ENCODE data around the gene GPATCH1. TPM values are rescaled to one million over a fixed set of nuclear protein-coding genes. Genes with fewer than 3 reads are reported as not detected.
"Not testable (repeated sequence)": the region's sequence is repeated elsewhere in the genome, so short reads cannot be mapped to it uniquely, and the experiment has no call there.

The GPATCH1 gene, protein sequence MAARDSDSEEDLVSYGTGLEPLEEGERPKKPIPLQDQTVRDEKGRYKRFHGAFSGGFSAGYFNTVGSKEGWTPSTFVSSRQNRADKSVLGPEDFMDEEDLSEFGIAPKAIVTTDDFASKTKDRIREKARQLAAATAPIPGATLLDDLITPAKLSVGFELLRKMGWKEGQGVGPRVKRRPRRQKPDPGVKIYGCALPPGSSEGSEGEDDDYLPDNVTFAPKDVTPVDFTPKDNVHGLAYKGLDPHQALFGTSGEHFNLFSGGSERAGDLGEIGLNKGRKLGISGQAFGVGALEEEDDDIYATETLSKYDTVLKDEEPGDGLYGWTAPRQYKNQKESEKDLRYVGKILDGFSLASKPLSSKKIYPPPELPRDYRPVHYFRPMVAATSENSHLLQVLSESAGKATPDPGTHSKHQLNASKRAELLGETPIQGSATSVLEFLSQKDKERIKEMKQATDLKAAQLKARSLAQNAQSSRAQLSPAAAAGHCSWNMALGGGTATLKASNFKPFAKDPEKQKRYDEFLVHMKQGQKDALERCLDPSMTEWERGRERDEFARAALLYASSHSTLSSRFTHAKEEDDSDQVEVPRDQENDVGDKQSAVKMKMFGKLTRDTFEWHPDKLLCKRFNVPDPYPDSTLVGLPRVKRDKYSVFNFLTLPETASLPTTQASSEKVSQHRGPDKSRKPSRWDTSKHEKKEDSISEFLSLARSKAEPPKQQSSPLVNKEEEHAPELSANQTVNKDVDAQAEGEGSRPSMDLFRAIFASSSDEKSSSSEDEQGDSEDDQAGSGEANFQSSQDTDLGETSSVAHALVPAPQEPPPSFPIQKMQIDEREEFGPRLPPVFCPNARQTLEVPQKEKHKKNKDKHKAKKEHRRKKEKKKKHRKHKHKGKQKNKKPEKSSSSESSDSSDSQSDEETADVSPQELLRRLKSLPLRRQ
- 13.5 and 14.0 TPM in 2 replicates for total RNA-seq

DNA sequence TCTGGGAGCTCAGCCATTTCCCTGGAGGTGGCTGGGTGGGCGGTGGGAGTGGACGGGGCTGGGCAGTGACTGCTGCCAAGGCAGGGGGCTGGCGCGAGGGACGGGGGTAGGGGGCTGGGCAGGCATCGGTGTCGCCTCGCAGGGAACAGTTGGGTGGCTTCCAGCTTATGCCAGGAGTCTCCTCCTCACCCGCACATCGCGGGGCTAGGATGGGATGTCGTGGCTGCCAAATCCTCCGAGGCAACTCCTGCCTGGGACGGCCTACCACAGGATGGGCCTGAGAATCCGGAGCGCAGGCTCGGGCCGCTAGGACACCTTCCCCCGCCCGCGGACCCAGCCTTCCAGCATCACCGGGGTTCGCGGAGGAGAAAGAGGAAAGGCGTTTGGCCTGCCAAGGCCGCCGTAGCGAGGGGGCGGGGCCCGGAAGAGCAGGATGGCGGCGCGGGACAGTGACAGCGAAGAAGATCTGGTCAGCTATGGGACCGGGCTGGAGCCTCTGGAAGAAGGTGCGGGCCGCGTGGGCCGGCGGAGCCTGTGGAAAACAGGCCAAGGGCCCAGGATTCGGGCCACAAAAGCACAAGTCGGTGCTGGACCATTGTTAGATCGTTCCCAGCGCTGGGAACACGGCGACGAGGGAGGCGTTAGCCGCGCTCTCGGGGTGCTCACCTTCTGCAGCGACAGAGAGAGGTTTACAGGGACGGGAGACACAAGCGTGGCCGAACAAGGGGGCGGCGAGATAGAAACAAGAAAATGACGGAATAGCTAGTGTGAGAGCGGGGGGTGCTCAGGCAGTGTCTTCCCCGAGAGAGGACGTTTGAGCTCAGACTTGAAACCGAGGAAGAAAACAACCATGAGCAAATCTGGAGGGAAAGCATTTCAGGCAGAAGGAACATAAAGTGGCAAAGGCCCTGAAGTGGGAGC lies at the start of gene GPATCH1:
Gene GPATCH1, plus strand, starts transcription at position 421 of the 921 bp plus-strand sequence. Its CDS starts 13 bp downstream, at position 434.
- intact Hi-C loops (cut with micrococcal nuclease): loop anchor here (1.0 to 5.0 kb wide), 8 partner anchors 17 to 500 kb away; partner anchors contain the start of genes ANKRD27, CEBPG, FAAP24 and NUDT19

DNA sequence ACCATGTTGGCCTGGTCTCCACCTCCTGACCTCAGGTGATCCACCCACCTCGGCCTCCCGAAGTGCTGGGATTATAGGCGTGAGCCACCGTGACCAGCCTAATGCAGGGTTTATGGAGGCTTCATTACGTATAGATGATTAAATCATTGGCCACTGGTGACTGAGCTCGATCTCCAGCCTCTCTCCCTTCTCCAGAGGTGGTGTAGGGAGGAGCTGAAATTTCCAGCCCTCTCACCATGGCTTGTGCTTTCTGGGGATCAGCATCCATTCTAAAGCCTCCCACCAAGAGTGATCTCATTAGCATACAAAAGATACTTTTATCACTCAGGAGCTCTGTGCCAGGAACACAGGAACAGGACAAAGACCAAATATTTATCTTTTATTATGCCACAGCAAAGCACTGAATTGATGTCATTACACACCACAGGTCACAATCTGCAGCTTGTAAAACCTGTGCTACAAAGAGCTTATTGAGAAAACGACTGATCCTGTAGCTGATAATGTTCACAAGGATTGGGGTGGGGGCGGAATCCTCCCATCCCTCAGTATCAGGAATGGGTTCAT lies 48.7 kb upstream of the GPATCH1 start:
- intact Hi-C loops (cut with micrococcal nuclease): no loop called here

- intact Hi-C loops (cut with micrococcal nuclease): no loop called here
Measured at GRCh38 chr19:33035461-33035860, 45.5 kb upstream of the GPATCH1 start.

GRCh38 chr19:33036370-33037167 lies 44.4 kb upstream of the GPATCH1 start:
- intact Hi-C loops (cut with micrococcal nuclease): not testable (repeated sequence)

GRCh38 chr19:33037168-33038025 lies 43.6 kb upstream of the GPATCH1 start:
- intact Hi-C loops (cut with micrococcal nuclease): not testable (repeated sequence)

- intact Hi-C loops (cut with micrococcal nuclease): no loop called here
Measured at GRCh38 chr19:33039108-33039599, 41.8 kb upstream of the GPATCH1 start.

GRCh38 chr19:33039815-33040214 lies 41.2 kb upstream of the GPATCH1 start:
- intact Hi-C loops (cut with micrococcal nuclease): no loop called here

DNA sequence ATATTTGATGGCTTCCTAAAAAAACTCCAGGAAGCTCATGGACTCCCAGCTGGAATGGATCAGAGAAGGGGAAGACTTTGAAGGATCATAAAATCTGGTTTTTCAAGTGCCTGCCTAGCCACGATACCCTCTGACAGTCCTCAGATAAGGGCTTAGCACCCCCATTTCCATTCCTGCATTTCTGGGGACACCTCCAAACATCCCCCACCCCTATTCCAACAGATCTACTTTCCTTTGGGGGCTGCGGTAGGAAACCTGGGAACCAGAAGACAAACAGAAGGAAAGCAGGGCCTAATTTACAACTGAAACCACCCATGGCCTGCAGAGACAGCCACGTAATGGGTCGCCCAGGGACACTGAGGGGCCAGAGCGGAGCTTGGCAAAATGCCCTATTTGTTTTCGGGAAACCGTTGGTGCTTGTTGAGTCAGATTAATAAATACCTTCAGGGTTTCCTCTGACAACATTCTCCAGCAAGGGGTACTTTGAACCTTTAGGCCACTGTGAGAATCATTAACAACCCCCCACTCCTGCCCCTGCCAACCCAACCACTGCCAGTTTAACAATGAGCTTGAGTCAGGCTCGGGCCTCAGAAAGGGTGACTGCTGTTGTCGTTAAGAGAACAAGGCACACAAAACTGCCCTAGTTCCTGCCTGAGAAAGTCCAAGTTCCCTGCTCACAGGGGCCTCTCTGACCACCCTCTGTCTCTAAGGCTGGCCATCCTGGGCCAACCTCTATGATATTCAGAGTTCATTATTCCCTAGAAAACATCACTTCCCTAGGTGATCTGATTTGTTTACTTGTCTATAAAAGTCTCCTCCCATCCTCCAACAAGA lies 39.8 kb upstream of the GPATCH1 start:
- intact Hi-C loops (cut with micrococcal nuclease): no loop called here

GRCh38 chr19:33041828-33042160 lies 39.2 kb upstream of the GPATCH1 start:
- intact Hi-C loops (cut with micrococcal nuclease): not testable (repeated sequence)

GRCh38 chr19:33047422-33047821 lies 33.6 kb upstream of the GPATCH1 start:
- intact Hi-C loops (cut with micrococcal nuclease): no loop called here

DNA sequence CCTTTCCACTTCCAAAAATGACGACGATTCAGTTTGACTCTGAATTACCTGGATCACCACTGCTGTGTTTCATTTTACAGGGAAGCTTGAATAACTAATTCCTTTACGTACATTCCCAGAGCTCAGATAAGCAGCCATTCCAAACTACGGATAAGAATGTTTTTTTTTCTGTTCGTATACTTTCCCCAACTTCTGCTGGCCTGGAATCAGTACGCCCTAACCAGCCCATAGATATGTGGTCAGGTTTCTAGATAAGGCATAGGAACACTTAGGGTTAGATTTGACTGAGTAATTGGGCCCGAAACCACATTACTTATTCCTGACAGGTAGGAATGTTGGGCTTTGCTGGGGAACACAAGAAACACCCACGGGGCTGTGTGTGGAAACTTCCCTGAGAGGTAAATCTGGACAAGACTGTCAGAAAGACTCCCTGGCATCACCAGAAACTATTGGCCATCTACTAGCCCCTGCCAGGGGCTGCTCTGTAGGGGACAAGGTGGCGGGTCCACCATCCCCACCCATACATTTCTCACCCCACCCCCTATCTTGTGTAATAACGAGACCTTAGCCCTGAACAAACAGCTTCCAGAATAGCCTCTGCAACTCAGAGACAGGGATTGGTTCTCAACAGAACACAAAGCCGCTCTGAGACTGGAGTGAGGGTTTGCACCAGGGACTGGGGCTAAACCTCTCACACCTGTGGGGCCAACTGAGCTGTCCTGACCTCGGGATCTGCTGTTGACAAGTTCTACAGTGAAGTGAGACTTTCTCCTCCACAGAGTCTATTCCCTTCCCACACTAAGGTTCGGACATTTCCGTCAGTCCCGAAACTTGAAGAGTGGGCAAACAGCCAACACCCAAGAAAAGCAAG lies 31.9 kb upstream of the GPATCH1 start:
- intact Hi-C loops (cut with micrococcal nuclease): no loop called here

GRCh38 chr19:33050110-33050509 lies 30.9 kb upstream of the GPATCH1 start:
- intact Hi-C loops (cut with micrococcal nuclease): no loop called here

DNA sequence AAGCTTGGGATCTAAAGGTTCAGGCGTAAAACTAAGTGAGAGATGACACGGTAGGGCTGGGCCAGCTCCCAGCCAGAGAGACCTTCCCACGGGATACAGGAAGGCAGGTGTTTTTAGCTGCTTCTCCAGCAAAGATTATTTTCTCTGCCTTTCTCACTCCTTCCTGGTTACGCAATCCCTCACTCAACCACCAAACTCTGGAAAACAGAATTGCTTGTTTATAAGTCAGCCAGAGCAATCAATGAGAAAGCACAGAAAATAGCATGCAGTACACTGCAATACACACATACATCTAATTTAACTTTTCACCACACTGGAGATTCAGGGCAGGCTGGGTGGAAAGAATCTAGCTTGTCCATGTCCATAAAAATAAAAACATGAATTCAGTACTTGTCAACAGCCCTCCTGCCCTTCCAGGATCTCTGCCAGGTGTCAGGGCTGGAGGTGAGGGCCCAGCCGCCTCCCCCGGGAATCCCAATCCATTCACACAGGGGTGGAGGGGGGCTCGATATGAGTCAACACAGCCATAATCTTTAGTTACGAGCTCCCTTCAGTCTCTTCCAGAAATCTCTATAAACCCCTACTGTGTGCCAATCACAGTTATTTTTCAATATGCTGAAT lies 28.5 kb upstream of the GPATCH1 start:
- intact Hi-C loops (cut with micrococcal nuclease): no loop called here

GRCh38 chr19:33054623-33055022 lies 26.4 kb upstream of the GPATCH1 start:
- intact Hi-C loops (cut with micrococcal nuclease): no loop called here

GRCh38 chr19:33055718-33056117 lies 25.3 kb upstream of the GPATCH1 start:
- intact Hi-C loops (cut with micrococcal nuclease): no loop called here

GRCh38 chr19:33060586-33060985 lies 20.4 kb upstream of the GPATCH1 start:
- intact Hi-C loops (cut with micrococcal nuclease): no loop called here

Measured in T-helper 1 cell treated with Interleukin-12 subunit alpha and Interleukin-12 subunit beta and Interleukin-4 antibody, amounts not matched to agents 30 ng/mL and 1 ng/mL, for 36 hours (primary cell).